ENCODE results near the gene PMPCB.
"Not testable (repeated sequence)": the region's sequence is repeated elsewhere in the genome, so short reads cannot be mapped to it uniquely, and the experiment has no call there.

The PMPCB gene, protein sequence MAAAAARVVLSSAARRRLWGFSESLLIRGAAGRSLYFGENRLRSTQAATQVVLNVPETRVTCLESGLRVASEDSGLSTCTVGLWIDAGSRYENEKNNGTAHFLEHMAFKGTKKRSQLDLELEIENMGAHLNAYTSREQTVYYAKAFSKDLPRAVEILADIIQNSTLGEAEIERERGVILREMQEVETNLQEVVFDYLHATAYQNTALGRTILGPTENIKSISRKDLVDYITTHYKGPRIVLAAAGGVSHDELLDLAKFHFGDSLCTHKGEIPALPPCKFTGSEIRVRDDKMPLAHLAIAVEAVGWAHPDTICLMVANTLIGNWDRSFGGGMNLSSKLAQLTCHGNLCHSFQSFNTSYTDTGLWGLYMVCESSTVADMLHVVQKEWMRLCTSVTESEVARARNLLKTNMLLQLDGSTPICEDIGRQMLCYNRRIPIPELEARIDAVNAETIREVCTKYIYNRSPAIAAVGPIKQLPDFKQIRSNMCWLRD

DNA sequence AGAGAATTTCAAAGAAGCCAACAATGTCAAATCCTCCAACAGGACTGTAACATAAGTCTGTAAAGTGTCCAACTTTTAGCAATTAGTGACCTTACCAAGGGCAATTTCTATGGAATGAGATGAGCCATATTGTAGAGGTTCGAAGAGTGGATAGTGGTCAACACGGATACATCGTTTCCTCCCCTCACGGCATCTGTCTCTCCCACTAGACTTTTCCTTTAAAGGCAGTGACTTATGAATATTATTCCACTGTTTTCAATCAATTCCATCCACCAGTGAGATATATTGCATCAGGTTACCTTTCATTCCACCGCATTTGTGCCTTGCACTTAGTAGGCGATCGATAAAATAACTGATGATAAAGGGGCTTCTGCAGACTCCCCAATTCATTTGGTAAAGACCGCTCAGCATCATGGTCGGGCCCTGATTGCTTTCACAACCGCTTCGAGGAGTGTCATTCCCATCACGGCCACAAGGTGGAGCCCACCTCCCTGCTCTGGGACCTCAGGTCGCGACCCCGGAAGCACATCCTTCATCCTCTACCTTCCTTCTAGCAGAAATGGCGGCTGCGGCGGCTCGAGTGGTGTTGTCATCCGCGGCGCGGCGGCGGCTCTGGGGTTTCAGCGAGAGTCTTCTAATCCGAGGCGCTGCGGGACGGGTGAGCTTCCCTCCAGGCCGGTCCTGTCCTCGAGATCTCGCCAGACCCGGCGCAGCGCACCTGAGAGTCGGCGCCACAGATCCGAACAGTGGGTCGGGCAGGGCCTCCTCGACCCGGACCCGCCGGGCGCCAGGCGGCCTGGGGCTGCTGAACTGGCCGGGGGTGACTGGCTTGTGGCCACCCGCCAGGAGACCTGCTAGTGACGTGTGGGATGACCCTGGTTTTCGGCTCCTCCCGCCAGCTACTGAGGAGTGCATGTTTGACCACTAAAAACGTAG lies at the start of gene PMPCB:
Gene PMPCB, plus strand, starts transcription at position 535 of the 936 bp plus-strand sequence. Its CDS starts 25 bp downstream, at position 560.
- DNase-seq, result peak; percentile 91

DNA sequence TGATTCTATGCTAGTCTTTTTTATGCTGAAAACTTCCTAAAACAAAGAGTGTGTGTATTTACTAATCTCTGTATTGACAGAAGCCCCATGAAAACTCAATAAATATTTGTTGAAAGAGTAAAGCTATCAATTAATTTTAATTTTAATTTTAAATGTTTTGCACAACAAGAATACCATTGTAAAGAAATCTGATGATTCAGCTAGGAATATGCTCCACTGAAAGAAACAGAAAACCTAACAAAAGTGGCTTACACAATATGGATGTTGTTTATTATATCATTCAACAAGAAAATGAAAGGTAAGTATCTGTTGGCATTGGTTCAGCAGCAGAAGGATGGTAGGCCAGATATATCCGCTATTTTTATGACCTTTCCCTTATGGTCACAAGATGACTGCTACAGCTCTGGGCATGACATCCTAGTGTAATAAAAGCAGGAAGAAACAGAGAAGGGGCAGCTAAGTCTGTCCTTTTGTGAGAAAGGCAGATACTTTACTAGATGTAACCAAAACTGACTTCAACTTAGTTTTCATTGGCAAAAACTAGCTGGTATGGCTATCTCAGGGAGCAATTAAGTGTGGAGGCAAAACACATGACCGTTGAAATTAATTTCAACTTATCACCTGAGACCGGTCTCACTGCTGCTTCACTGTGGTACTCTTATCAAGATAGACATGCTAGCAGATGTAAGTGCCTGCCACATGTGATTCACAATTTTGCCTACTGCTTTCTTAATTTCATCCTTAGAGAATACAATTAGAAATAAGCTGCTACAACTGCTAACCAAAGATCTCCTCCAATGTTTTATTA lies 43.3 kb upstream of the PMPCB start:
- DNase-seq, result not testable (repeated sequence)

DNA sequence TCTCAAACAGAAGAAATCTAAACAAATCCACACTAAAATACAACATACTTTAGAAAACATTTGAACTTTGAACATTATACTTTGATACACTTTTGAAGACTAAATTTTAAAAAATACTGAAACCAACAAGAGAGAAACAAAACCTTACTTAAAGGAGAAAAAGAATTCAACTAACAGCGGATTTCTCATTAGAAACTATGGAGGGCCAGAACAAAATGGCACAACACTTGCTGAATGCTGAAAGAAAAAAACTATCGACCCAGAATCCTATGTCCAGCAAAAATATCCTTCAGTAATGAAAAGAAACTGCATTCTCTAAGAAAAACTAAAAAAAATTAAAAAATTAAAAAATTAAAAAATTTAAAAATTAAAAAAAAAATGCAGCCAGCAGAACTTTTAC lies 33.2 kb upstream of the PMPCB start:
- not testable (repeated sequence) for DNase-seq

DNA sequence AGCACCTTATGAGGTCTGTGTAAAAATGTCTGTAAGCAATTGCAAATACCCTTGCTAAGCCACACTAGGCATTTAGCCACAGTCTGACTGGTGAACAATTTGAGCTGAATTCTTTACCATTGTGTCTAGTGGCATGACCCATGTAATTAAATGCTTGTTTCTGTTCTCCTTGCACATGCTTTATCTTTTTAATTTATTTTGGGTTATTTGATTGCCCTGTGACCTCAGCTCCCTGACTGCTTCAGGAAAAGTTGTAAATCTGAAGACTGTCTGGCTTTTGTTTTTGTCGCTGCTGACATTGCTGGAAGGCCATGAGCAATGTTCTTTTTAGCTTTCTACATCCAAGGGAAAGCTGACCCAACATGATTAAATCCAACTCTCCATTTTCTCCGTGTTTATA lies 31.0 kb upstream of the PMPCB start:
- not testable (repeated sequence) for DNase-seq

DNA sequence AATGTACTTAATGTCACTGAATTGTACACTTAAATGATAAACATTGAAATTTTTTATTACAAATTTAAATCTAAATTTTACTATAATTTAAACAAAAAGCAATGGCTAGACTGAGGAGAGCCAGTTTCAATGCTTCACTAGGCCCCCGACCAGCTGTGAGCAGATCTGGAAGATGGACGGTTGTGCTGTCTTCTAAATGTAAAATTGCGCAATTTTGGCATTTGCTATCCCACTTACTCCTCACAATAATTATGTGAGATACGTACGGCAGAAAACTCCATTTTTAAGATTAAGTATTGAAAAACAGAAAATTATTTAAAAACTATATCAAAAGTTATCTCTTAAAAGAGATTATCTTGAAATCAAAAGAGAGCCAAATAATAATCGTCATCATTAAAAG lies 23.9 kb upstream of the PMPCB start:
- DNase-seq, result not testable (repeated sequence)

DNA sequence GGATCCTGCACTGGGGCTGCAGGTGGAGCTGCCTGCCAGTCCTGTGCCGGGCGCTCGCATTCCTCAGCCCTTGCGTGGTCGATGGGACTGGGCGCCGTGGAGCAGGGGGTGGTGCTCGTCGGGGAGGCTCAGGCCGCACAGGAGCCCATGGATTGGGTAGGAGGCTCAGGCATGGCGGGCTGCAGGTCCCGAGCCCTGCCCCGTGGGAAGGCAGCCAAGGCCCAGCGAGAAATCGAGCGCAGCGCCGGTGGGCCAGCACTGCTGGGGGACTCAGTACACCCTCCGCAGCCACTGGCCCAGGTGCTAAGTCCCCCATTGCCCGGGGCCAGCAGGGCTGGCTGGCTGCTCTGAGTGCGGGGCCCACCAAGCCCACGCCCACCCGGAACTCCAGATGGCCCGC lies 22.4 kb upstream of the PMPCB start:
- not testable (repeated sequence) for DNase-seq

DNA sequence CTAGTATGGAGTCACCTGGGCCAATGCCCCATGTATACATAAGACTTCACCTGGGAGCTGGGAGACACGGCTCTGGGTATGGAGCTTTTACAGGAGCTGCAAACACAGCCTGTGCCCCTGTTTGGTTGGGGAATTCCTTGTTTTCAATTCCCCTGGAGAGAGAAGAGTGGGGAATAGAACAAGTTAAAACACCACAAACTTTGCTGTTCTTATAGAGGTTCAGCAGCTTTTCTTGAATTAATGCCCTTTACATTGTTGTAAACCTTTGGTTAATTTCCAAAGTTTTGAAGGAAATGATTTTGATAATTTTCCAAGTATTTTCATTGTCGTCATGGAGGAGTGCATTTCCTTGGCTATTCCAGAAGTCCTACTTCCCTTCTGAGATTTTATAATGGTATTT lies 19.0 kb upstream of the PMPCB start:
- DNase-seq, result not testable (repeated sequence)

DNA sequence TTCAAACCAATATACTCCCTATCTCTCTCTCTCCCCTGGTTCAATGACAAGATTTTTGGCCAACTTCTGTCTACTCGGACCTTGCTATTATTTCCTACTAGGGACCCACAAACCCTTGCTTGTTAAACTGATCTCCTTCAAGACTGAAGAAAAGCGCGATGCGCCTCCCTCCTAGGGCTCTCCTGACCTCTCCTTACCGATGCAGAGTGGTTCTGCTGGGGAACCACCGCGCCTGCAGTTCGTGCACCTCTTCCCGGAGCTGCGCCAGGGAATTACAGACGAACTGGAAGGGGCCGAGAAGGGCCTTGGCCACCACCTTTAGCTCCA lies 17.6 kb upstream of the PMPCB start:
- peak; percentile 55 for DNase-seq

DNA sequence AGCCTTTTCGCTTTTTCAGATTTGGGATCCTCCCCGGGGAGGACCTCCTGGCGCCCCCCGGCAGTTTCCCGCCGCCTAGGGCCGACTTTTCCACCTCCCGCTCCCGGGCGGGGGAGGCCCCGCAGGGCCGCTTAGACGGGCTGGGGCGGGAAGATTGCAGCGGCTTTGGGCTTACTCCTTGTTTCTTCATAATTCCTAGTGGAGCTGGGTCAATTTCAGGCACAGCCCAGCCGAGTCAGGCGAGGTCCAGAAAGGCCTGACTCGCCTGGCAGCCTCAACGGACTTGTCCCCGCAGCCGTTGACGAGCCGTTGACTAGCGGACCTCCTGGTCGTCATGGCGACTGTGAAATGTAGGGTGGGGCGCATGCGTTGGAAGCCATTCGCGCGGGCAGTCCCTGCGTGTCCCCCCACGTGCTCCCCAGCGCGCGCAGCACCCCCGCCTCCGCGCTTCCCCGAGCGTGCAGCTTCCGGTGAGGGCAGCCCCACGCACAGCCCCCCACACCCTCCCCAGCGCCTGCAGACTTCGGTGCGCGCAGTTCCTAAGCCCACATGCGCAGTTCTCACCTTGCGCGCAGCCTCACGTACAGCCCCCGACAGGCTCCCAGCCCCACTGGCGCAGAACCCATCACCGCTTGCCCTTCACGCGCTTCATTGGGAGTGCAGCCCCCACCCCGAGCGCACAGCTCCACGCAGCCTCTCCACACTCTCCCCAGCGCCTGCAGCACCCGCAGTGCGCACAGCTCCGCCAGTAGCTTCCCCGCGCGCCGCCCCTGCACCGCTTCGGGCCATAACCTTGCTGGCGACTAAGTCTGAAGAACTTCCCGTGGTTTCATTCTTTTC lies 17.1 kb upstream of the PMPCB start:
- DNase-seq, result peak; percentile 85

DNA sequence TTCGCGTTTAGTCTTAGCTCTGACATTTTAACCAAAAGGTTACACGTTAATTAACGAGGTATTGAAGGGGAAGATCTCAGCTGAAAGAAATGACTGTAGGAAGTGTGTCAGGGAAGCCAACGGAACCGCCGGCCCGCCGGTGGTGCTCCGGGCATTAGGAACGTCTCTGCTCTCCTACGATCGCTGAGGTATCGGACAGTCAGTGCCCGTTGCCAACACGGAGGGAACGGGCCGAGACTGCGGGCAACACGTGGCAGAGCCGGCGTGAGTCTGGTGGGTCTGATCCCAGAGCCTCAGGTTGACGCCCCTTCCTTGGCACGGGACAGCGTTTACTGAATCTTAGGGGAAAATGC lies 16.5 kb upstream of the PMPCB start:
- DNase-seq, result peak; percentile 50

DNA sequence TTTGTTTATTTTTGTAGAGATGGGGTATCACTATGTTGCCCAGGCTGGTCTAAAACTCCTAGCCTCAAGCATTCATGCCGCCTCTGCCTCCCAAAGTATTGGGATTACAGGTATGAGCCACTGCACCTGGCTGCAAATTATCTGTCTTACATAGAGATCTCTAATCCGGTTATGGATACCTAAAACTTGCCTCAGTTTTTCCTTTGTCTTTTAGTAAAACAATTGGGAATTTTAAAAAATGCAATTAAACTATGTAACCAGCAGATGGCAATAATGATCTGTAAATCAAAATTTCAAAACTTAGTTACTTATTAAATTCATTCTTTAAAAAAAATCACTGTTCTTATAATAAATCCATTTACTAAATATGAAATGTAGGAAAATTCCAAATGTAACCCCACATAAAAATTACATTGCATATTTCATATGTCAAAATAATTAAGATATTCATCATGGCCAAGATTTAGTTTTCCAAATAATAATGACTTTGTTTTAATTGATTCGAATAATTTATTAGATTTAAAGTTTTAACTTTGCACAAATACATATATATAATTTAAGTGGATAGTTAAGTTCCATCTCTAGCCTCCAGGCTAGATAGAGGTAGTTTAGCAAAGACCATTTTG lies 14.3 kb upstream of the PMPCB start:
- not testable (repeated sequence) for DNase-seq

DNA sequence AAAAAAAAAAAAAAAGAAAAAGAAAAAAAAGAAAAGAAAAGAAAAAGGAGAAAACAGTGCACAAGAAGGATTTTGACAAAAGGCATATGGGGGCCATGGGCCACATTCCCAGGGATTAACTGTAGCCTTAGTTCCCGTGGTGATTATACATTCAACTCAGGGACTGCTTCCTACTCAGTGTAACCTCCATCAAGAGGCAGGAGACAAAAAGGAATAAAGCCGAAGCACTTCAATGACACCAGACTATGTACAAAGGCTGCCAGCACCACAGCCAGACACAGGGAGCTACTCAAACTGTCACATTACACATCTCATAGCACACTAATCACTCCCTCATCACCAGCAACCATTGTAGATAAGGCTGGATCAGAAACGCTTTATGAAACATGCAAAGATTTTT lies 5.1 kb upstream of the PMPCB start:
- no peak for DNase-seq

DNA sequence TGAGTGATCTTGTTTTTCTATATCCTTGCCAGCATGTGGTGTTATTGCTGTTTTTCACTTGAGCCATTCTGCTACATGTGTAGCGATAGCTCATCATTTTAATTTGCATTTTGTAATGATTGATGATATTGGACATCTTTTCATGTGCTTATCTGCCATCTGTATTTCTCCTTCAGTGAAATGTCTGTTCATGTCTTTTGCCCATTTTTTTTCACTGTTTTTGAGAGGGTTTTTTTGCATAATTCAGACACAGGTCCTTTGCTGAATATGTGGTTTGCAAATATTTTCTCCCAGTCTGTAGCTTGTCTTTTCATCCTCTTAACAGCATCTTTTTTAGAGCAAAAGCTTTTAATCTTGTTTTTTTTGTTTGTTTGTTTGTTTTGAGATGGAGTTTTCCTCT lies 3.7 kb upstream of the PMPCB start:
- no peak for DNase-seq

DNA sequence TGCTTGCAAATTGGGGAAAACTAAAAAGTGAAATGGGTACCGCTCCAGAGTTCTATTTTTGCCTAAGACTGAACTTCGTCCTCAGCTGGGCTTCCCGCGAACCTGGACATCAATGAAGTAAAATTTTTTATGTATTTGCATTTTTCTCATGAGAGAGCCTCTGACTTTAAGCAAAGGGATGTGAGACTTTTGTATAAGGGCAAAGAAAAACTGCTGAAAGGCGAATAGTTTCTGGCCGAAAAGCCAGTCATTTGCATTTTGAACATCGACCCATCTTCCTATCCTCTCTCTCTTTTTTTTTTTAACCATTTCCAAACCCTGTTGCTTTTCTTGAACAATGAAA lies 573 bp downstream of the PMPCB start:
- DNase-seq, result no peak

DNA sequence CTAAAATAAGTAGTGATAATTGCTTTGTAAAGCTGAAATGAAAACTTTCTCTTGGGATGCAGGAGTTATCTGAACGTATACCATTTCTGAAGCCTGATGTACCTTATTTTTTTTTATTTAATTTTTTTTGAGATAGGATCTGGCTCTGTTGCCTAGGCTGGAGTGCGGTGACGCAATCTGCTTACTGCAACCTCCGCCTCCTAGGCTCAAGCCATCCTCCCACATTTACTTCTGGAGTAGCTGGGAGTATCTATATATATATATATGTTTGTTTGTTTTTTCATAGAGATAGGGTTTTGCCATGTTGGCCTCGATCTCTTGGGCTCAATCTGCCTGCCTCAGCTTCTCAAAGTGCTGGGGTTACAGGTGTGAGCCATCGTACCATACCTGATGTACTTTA lies 2.4 kb downstream of the PMPCB start:
- DNase-seq, result no peak

DNA sequence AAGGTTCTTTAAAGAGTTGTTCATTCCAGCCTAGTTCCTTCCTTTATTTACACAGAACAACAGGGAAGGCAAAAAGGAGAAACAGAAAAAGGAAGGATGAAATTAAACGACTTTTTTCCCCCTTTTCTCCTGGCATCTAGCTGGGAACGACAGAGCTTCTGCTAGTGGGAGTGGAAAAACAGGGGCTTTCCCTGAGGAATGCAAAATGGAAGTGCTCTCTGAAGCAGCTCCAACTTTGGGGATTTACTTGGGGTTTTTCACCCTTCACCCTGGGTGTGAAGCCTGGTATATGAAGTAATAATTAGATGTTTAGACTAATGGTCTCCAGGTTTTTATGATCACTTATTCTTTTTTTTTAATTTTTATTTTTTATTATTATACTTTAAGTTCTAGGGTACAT lies 4.2 kb downstream of the PMPCB start:
- no peak for DNase-seq

DNA sequence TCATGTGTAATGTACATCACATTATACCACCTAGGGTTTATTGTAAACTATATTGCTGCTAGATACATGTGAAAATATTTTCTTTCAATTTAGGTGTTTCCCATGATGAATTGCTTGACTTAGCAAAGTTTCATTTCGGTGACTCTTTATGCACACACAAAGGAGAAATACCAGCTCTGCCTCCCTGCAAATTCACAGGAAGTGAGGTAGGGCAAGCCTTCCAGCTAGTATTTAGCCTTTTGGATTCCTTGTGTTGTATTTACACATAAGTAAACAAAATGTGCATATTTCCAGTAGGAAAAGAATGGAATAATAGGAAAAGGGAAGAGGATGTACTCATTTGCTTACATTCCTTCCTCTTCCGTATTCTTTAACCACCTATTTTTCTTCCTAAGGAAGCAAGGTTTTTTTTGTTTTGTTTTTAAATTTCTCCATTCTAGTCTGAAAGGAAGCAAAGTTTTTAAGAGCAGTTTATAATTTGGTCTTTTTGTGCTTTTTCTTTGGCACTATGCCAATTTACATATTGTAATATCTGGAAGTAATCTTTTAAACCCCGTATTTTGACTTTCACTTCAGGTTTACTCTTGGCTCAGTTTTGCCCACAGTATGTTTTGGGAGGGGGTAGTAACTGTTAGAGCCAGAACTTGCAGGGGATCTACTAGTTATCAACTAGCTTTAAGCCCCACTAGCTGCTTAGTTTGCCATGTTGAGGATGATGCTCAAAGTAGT lies 10.4 kb downstream of the PMPCB start:
- DNase-seq, result no peak

DNA sequence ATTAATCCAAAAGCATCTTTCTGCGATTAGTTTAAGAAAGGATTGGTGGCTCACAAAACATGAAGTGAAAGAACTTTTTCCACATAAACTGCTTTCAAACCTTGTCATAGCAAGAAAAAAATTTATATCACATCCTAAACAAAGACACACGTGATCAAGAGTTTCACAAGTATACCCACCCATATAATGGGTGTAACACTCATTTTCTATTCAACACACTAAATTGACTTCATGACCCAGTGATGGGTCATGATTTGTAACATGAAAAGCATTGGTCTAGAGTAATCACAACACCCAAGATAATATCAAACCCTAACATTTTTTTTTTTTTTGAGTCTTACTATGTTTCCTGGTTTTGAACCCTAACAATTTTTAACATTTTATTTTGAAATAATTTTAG lies 17.6 kb downstream of the PMPCB start:
- DNase-seq, result no peak

DNA sequence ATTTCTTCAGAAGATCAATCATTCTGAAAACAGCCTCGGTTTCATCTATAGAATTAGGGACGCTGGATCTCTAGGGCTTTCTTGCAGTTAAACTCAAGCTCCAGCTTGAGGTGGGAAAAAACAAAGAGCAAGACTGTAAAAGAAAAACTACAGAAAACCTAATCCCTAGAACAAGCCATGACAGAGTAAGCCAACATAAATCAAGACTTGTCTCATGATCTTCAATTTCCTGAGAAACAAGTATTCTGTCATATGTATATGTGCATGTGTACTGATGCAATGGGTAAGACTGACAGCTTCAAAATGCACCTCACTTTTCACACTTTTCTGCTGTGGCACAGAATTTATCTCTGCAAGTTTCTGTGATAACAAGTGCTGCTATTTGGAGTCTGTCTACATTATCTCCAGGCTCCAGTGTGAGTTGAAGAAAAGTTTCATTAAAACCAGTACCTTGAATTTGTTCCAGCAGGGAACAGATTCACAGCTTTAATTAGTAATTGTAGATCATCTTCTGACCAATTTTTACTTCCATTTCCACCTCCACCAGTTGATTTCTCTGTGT lies 19.2 kb downstream of the PMPCB start:
- no peak for DNase-seq

DNA sequence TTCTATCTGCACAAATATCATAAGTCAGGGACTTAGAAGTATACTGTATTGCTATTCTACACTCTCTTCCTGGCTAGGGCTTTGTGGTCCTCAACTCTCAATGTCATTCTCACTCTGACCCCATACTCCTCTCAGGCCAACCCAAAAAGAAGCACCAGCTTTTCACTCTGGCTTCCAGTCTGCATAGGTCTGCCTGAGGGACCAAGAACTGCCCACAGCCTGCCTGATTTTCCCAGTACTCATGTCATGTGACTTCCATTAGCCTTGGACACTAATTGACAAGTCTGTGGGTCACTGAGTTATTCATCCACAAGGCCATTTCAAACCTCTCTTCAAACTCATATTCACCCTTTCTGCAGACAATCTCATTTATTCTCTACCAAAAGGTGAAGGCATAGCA lies 19.8 kb downstream of the PMPCB start:
- DNase-seq, result no peak

DNA sequence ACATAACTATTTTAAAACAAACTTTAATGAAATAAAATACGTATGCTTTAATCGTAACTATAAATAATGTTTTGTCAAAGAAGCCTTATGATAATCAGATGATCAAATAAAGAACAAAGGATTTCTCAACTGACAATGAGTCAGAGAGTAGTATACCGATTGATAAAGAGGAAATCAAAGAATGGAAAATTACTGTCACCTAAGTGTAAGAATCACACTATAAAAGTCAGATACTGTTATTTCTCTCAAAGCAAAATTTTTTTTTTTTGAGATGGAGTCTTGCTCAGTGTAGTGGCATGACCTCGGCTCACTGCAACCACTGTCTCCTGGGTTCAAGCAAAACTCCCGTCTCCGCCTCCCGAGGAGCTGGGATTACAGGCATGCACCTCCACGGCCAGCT lies 28.5 kb downstream of the PMPCB start:
- DNase-seq, result no peak
